Hair follicle dermal papilla cell (primary cell): Measurements from ENCODE around the gene SAP30. TPM values are rescaled to one million over a fixed set of nuclear protein-coding genes. Genes with fewer than 3 reads are reported as not detected.

Source experiments
- total RNA-seq: library from RNA; depleted of rRNA; stranded (reverse); fragments of >200 nt; gene quantifications from 2 replicates; pipeline ENCODE4 v1.2.3, GENCODE V29; 2012

SAP30 gene
- total RNA-seq, result 22.7 and 23.9 TPM in 2 replicates

GRCh38 chr4:173370477-173371291 is at the start of gene SAP30:
Gene SAP30 (plus strand): TSS chr4:173370954. CDS start chr4:173371183, 229 bp downstream.

GRCh38 chr4:173334085-173334890 is 36.5 kb upstream of the SAP30 start, which contains the start of gene HMGB2:
Gene HMGB2 (minus strand): TSS chr4:173334358. CDS start chr4:173333649, 709 bp downstream.

GRCh38 chr4:173398779-173399415 is 28.1 kb downstream of the SAP30 start, which contains the start of gene SCRG1:
Gene SCRG1 (minus strand): TSS chr4:173399116. CDS start chr4:173391414, 7,702 bp downstream.

Other genes starting within 250 kb of the SAP30 start
- gene GALNT7, start 202.1 kb upstream of the SAP30 start, total RNA-seq, result 22.7 and 25.7 TPM in 2 replicates
- 12.9 and 14.0 TPM in 2 replicates for gene HMGB2, start 36.6 kb upstream of the SAP30 start, total RNA-seq
- under 0.01 and 0.16 TPM in 2 replicates for gene SCRG1, start 28.2 kb downstream of the SAP30 start, total RNA-seq
- gene HAND2, start 159.3 kb downstream of the SAP30 start, total RNA-seq, result 0.49 and 0.65 TPM in 2 replicates